HUES6 (cell line): ENCODE data around the gene ZCCHC14.
"Not testable (repeated sequence)": the region's sequence is repeated elsewhere in the genome, so short reads cannot be mapped to it uniquely, and the experiment has no call there.

Source experiments
- H3K27ac ChIP-seq: 2 replicates; pipeline ENCODE4 v1.7.0; 2013; ENCODE audit warnings: low read depth, mild to moderate bottlenecking, low read length, inconsistent platforms
- H3K27me3 ChIP-seq: 2 replicates; pipeline ENCODE4 v1.6.1; 2013; ENCODE audit warnings: low read length; ENCODE audit not compliant: control insufficient read depth, insufficient read depth
- H3K36me3 ChIP-seq: 2 replicates; pipeline ENCODE4 v1.6.1; 2013; ENCODE audit warnings: low read length; ENCODE audit not compliant: control insufficient read depth, insufficient read depth
- H3K4me1 ChIP-seq: 2 replicates; pipeline ENCODE4 v1.6.1; 2013; ENCODE audit warnings: low read length; ENCODE audit not compliant: control insufficient read depth, insufficient read depth
- H3K4me3 ChIP-seq: 2 replicates; pipeline ENCODE4 v1.5.1; 2013; ENCODE audit warnings: low read depth, low read length
- H3K9ac ChIP-seq: one replicate; pipeline ENCODE4 v1.6.1; 2013; ENCODE audit warnings: mild to moderate bottlenecking, low read length
- H3K9me3 ChIP-seq: 2 replicates; pipeline ENCODE4 v1.6.1; 2013; ENCODE audit warnings: low read depth, low read length; ENCODE audit not compliant: control insufficient read depth, insufficient read depth

The ZCCHC14 gene

GRCh38 chr16:87493608-87494280, 920 bp upstream of the ZCCHC14 start:
- no peak overlapping the region for H3K9ac ChIP-seq
- H3K9me3 ChIP-seq, result no peaks in the 10 kb centered on the region
- peak overlapping the region; percentile 59 for H3K4me3 ChIP-seq
- H3K27me3 ChIP-seq, result peaks cover 16% of the 10 kb centered on the region; the same call in 1 of the 2 replicates
- no peak overlapping the region for H3K27ac ChIP-seq
- H3K4me1 ChIP-seq, result peaks cover 21% of the 10 kb centered on the region
- H3K36me3 ChIP-seq, result no peaks in the 10 kb centered on the region

- no peak overlapping the region for H3K9ac ChIP-seq
- H3K36me3 ChIP-seq, result no peaks in the 10 kb centered on the region
- peaks cover 16% of the 10 kb centered on the region; the same call in 1 of the 2 replicates for H3K27me3 ChIP-seq
- H3K9me3 ChIP-seq, result no peaks in the 10 kb centered on the region
- H3K27ac ChIP-seq, result no peak overlapping the region
- peaks cover 29% of the 10 kb centered on the region for H3K4me1 ChIP-seq
- peak overlapping the region; percentile 61; the same call in 1 of the 2 replicates for H3K4me3 ChIP-seq
Measured at GRCh38 chr16:87492291-87492630, 563 bp downstream of the ZCCHC14 start.

GRCh38 chr16:87491522-87492290, 1.1 kb downstream of the ZCCHC14 start:
- no peak overlapping the region for H3K27ac ChIP-seq
- H3K4me3 ChIP-seq, result peak overlapping the region; percentile 61
- no peaks in the 10 kb centered on the region for H3K9me3 ChIP-seq
- peaks cover 16% of the 10 kb centered on the region; the same call in 1 of the 2 replicates for H3K27me3 ChIP-seq
- peak overlapping the region; percentile 31 for H3K9ac ChIP-seq
- H3K36me3 ChIP-seq, result no peaks in the 10 kb centered on the region
- H3K4me1 ChIP-seq, result peaks cover 34% of the 10 kb centered on the region

GRCh38 chr16:87490799-87491521, 1.9 kb downstream of the ZCCHC14 start:
- H3K27ac ChIP-seq, H3K9me3 ChIP-seq, H3K36me3 ChIP-seq: not testable (repeated sequence)
- peak overlapping the region; percentile 61 for H3K4me3 ChIP-seq
- peaks cover 16% of the 10 kb centered on the region; the same call in 1 of the 2 replicates for H3K27me3 ChIP-seq
- peaks cover 34% of the 10 kb centered on the region for H3K4me1 ChIP-seq
- H3K9ac ChIP-seq, result peak overlapping the region; percentile 17

GRCh38 chr16:87490096-87490798, 2.6 kb downstream of the ZCCHC14 start:
- no peak overlapping the region for H3K27ac ChIP-seq
- H3K4me1 ChIP-seq, result peaks cover 34% of the 10 kb centered on the region
- H3K9ac ChIP-seq, result peak overlapping the region; percentile 17
- H3K4me3 ChIP-seq, result peak overlapping the region; percentile 61
- H3K27me3 ChIP-seq, result peaks cover 16% of the 10 kb centered on the region; the same call in 1 of the 2 replicates
- no peaks in the 10 kb centered on the region for H3K36me3 ChIP-seq
- no peaks in the 10 kb centered on the region for H3K9me3 ChIP-seq

GRCh38 chr16:87489434-87490045, 3.3 kb downstream of the ZCCHC14 start:
- no peak overlapping the region for H3K9ac ChIP-seq
- H3K9me3 ChIP-seq, result no peaks in the 10 kb centered on the region
- peak overlapping the region; percentile 61; the same call in 1 of the 2 replicates for H3K4me3 ChIP-seq
- H3K36me3 ChIP-seq, result no peaks in the 10 kb centered on the region
- no peak overlapping the region for H3K27ac ChIP-seq
- H3K27me3 ChIP-seq, result peaks cover 16% of the 10 kb centered on the region; the same call in 1 of the 2 replicates
- peaks cover 34% of the 10 kb centered on the region for H3K4me1 ChIP-seq

GRCh38 chr16:87488960-87489359, 3.9 kb downstream of the ZCCHC14 start:
- not testable (repeated sequence) for H3K9ac ChIP-seq, H3K4me3 ChIP-seq

GRCh38 chr16:87487361-87487924, 5.4 kb downstream of the ZCCHC14 start:
- Histone ChIP-seq H3K9ac (no peak overlapping the region), H3K4me3 (peak overlapping the region; percentile 53), H3K9me3 (no peaks in the 10 kb centered on the region), H3K36me3 (0 out of 2 replicates have a peak, but pooled peaks cover 6% of the 10 kb centered on the region), H3K4me1 (peaks cover 34% of the 10 kb centered on the region), H3K27ac (no peak overlapping the region), H3K27me3 (peaks cover 16% of the 10 kb centered on the region; the same call in 1 of the 2 replicates)

More at GRCh38 chr16:87488960-87489359, 3.9 kb downstream of the ZCCHC14 start:
- H3K36me3 ChIP-seq, H3K9me3 ChIP-seq, H3K27ac ChIP-seq: not testable (repeated sequence)
- Histone ChIP-seq H3K27me3 (peaks cover 16% of the 10 kb centered on the region; the same call in 1 of the 2 replicates), H3K4me1 (peaks cover 34% of the 10 kb centered on the region)

GRCh38 chr16:87486713-87487247, 6.0 kb downstream of the ZCCHC14 start:
- Histone ChIP-seq H3K4me1 (peaks cover 34% of the 10 kb centered on the region), H3K27me3 (peaks cover 14% of the 10 kb centered on the region; the same call in 1 of the 2 replicates), H3K9ac (no peak overlapping the region), H3K9me3 (no peaks in the 10 kb centered on the region), H3K36me3 (0 out of 2 replicates have a peak, but pooled peaks cover 6% of the 10 kb centered on the region), H3K4me3 (no peak overlapping the region), H3K27ac (no peak overlapping the region)
